Prostate gland (tissue), 2 donors: ENCODE results near the gene STEAP3.

Experiments used
- POLR2A ChIP-seq: fragments of 450-650 bp; IDR thresholded peaks from one replicate; pipeline ENCODE4 v1.6.1; 2016; ENCODE audit warnings: antibody characterized with exemption, mild to moderate bottlenecking
- POLR2AphosphoS5 ChIP-seq: sonication (generic); formaldehyde crosslinking; IDR thresholded peaks from one replicate; pipeline ENCODE4 v1.6.1; 2017; ENCODE audit warnings: antibody characterized with exemption
- TF ChIP-seq, protein P1 (sequence below), 4 experiments: fragments of 200-600 bp in 2 of 4; fragments of 450-650 bp in 2 of 4; sonication (generic) in 2 of 4; IDR thresholded peaks; 1 replicate in 3 of 4; 2 replicates in 1 of 4; pipeline ENCODE4 v1.5.1; 2016 to 2019; ENCODE audit warnings: antibody characterized with exemption in 4 of 4, mild to moderate bottlenecking in 2 of 4, moderate library complexity in 2 of 4

DNA sequence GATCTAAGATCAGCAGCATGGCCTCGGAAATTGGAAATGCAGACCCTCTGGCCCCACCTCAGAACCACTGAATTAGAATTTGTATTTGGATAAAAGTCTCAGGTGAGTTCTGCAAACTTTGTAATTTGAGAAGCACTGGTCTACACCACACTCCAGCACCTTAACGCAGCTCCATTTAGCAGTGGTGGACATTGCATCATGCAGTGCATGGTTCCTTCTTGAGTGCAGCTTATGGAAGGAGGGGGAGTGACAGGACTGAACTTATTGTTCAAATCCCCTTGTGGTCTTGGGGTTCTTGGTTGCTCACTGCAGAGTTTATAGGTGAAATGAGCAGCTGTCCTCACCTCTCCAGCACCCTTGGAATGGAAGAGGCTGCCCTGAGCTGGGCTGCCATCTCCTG is 17.4 kb upstream of the STEAP3 start:
- TF ChIP-seq, protein P1, sequence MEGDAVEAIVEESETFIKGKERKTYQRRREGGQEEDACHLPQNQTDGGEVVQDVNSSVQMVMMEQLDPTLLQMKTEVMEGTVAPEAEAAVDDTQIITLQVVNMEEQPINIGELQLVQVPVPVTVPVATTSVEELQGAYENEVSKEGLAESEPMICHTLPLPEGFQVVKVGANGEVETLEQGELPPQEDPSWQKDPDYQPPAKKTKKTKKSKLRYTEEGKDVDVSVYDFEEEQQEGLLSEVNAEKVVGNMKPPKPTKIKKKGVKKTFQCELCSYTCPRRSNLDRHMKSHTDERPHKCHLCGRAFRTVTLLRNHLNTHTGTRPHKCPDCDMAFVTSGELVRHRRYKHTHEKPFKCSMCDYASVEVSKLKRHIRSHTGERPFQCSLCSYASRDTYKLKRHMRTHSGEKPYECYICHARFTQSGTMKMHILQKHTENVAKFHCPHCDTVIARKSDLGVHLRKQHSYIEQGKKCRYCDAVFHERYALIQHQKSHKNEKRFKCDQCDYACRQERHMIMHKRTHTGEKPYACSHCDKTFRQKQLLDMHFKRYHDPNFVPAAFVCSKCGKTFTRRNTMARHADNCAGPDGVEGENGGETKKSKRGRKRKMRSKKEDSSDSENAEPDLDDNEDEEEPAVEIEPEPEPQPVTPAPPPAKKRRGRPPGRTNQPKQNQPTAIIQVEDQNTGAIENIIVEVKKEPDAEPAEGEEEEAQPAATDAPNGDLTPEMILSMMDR (IDR thresholded peaks at IDR 0.05), result no peak
- TF ChIP-seq POLR2AphosphoS5, result no peak
- TF ChIP-seq POLR2A, result no peak
